SK-N-MC (cell line): ENCODE measurements around the gene CD163.

Experiments
- EZH2 ChIP-seq: fragments of 200-600 bp; sonication (generic); IDR thresholded peaks from one replicate; pipeline ENCODE4 v1.6.1; 2017; ENCODE audit warnings: antibody characterized with exemption
- FOXP2 ChIP-seq: optimal IDR thresholded peaks from 2 replicates; pipeline ENCODE3; 2011; ENCODE audit warnings: mild to moderate bottlenecking, moderate library complexity; ENCODE audit not compliant: insufficient read depth; ENCODE audit errors: extremely low read length, control extremely low read depth
- POLR2AphosphoS5 ChIP-seq: IDR thresholded peaks from 2 replicates; pipeline ENCODE4 v1.6.1; 2012; ENCODE audit warnings: mild to moderate bottlenecking, low read depth, low read length, borderline replicate concordance

DNA sequence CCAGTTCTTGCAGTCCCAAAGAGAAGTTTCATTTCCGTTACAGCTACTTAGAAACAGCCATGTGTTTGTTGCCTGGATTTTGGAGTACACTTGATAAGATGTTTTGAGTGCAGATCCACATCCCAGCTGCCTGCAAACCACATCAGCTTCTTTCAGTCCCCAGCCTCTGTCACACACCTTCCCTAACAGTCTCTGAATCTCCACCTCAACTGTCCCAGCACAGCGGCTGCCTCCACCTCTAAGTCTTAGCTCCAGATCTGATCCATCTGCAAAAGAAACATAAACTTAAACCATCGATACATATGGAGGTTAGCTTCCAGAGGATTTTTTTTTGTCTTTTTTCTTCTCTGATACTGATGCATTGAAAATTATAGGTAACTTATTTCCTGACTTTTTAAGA is 8.4 kb downstream of the CD163 start:
- TF ChIP-seq POLR2AphosphoS5 = no peak
- no peak for TF ChIP-seq EZH2
- no peak for TF ChIP-seq FOXP2
